Endometrium (tissue), 2 donors: ENCODE data around the gene GPNMB.
A peak's percentile ranks its signal among the peaks of the same experiment; 100 is the strongest.

Experiments
- FAIRE-seq: peaks from 2 replicates; lab custom pipeline; 2012; peaks lifted over from hg19 to GRCh38; lab: Jason Lieb, UNC
- donor health status: control.
- donor health status: control.

The GPNMB gene

GRCh38 chr7:23273141-23273599 lies 26.6 kb downstream of the GPNMB start:
- FAIRE-seq: no peak

- FAIRE-seq: no peak
Measured at GRCh38 chr7:23275912-23276311, 29.3 kb downstream of the GPNMB start.

GRCh38 chr7:23276376-23276775 lies 29.8 kb downstream of the GPNMB start:
- FAIRE-seq: no peak

- no peak for FAIRE-seq
Measured at GRCh38 chr7:23276947-23277346, 30.4 kb downstream of the GPNMB start.

- no peak for FAIRE-seq
Measured at GRCh38 chr7:23277359-23277989, 30.9 kb downstream of the GPNMB start.

- no peak for FAIRE-seq
Measured at GRCh38 chr7:23279819-23280525, 33.4 kb downstream of the GPNMB start.

- FAIRE-seq: no peak
Measured at GRCh38 chr7:23283086-23283485, 36.5 kb downstream of the GPNMB start.

GRCh38 chr7:23284871-23285270 lies 38.3 kb downstream of the GPNMB start:
- FAIRE-seq: no peak

- no peak for FAIRE-seq
Measured at GRCh38 chr7:23285657-23286646, 39.4 kb downstream of the GPNMB start.

GRCh38 chr7:23287612-23288011 lies 41.0 kb downstream of the GPNMB start:
- FAIRE-seq: no peak

GRCh38 chr7:23290993-23291392 lies 44.4 kb downstream of the GPNMB start:
- FAIRE-seq: no peak

GRCh38 chr7:23291957-23292560 lies 45.5 kb downstream of the GPNMB start:
- no peak for FAIRE-seq

- FAIRE-seq: no peak
Measured at GRCh38 chr7:23292623-23293022, 46.0 kb downstream of the GPNMB start.

GRCh38 chr7:23293500-23294073 lies 47.0 kb downstream of the GPNMB start:
- no peak for FAIRE-seq

GRCh38 chr7:23294549-23295400 lies 48.2 kb downstream of the GPNMB start:
- no peak for FAIRE-seq

GRCh38 chr7:23295401-23295697 lies 48.8 kb downstream of the GPNMB start:
- no peak for FAIRE-seq

- FAIRE-seq: no peak
Measured at GRCh38 chr7:23298141-23298881, 51.7 kb downstream of the GPNMB start.

GRCh38 chr7:23298885-23299769 lies 52.6 kb downstream of the GPNMB start, which contains the start of gene MALSU1:
Gene MALSU1 (plus strand): TSS chr7:23299339. CDS start chr7:23299353, 14 bp downstream.
- peak; percentile 23 for FAIRE-seq

GRCh38 chr7:23299770-23300300 lies 53.3 kb downstream of the GPNMB start:
- no peak for FAIRE-seq
